Measurements from ENCODE around the gene AOPEP. TPM values are rescaled to one million over a fixed set of nuclear protein-coding genes. Genes with fewer than 3 reads are reported as not detected.

AOPEP gene
- total RNA-seq, 1 donor from 2014 or later: 24.8 TPM

DNA sequence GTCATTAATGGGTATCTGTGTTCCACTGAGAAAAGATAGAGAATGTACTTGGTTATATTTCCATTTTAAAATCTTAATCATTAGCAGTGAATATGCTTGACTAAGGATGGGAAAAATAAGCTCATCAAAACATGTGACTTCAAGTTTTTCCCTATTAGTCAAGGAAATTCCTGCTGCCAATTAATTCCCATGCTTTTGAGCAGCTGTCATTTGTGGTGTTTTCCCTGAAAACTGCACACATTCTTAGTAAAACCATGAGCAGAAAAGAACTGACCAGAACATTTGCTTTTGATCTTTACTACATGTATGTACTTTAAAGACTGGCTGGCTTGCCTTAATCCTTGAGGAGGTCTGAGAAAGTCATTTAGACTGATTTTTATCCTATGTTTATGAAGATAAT lies 75.2 kb downstream of the AOPEP start:
- no peak overlapping the region for H3K27ac Mint-ChIP-seq (ENCODE audit: unreplicated experiment)

DNA sequence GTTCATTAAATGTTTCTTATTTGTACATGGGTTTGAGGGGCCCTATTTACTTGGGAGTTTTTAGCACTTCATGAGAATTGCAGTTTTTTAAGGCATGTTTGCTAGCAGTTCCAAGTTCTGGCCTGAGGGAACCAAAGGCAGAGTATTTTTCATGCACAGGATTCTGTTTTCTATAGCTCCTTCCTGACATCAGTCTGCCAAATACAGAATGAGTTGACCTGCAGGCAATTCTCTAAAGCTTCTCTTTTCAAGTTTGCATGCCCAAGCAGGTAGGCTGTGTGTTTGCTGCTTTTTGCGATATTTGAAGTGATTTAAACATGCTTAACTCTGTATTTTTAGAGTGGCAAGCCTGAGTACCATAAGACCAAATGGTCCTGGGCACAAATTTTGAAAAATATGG lies 75.8 kb downstream of the AOPEP start:
- H3K9me3 Mint-ChIP-seq: no peaks in the 10 kb centered on the region
- no peak overlapping the region for H3K27ac Mint-ChIP-seq (ENCODE audit: unreplicated experiment)
- TF ChIP-seq CTCF (conservative IDR thresholded peaks at IDR 0.05): no peak
- H3K36me3 Mint-ChIP-seq (ENCODE audit: low read depth): peaks cover 8% of the 10 kb centered on the region
- H3K27me3 Mint-ChIP-seq (ENCODE audit: low read depth): no peaks in the 10 kb centered on the region
- H3K4me1 Mint-ChIP-seq: peaks cover 39% of the 10 kb centered on the region
- H3K4me3 Mint-ChIP-seq: no peak overlapping the region
- no peak for DNase-seq (ENCODE audit: low read depth, low spot score)

More for the DNA sequence above, 75.2 kb downstream of the AOPEP start:
- no peak for DNase-seq (ENCODE audit: low read depth, low spot score)
- Mint-ChIP-seq H3K9me3 (no peaks in the 10 kb centered on the region), H3K4me3 (no peak overlapping the region), H3K4me1 (peaks cover 39% of the 10 kb centered on the region), H3K36me3 (ENCODE audit: low read depth) (peaks cover 7% of the 10 kb centered on the region), H3K27me3 (ENCODE audit: low read depth) (no peaks in the 10 kb centered on the region)
- TF ChIP-seq CTCF (conservative IDR thresholded peaks at IDR 0.05): no peak

- peaks cover 43% of the 10 kb centered on the region for H3K4me1 Mint-ChIP-seq
- peaks cover 11% of the 10 kb centered on the region for H3K36me3 Mint-ChIP-seq (ENCODE audit: low read depth)
Measured at GRCh38 chr9:94802793-94803192, 76.3 kb downstream of the AOPEP start.

GRCh38 chr9:94804316-94804715 lies 77.8 kb downstream of the AOPEP start:
- no peaks in the 10 kb centered on the region for H3K9me3 Mint-ChIP-seq
- peaks cover 14% of the 10 kb centered on the region for H3K36me3 Mint-ChIP-seq (ENCODE audit: low read depth)
- no peak overlapping the region for H3K4me3 Mint-ChIP-seq
- peaks cover 43% of the 10 kb centered on the region for H3K4me1 Mint-ChIP-seq
- H3K27ac Mint-ChIP-seq (ENCODE audit: unreplicated experiment): no peak overlapping the region
- no peak for TF ChIP-seq CTCF (conservative IDR thresholded peaks at IDR 0.05)
- H3K27me3 Mint-ChIP-seq (ENCODE audit: low read depth): no peaks in the 10 kb centered on the region
- no peak for DNase-seq (ENCODE audit: low read depth, low spot score)

More at GRCh38 chr9:94802793-94803192, 76.3 kb downstream of the AOPEP start:
- H3K27ac Mint-ChIP-seq (ENCODE audit: unreplicated experiment): no peak overlapping the region
- DNase-seq (ENCODE audit: low read depth, low spot score): no peak
- no peaks in the 10 kb centered on the region for H3K27me3 Mint-ChIP-seq (ENCODE audit: low read depth)
- no peaks in the 10 kb centered on the region for H3K9me3 Mint-ChIP-seq
- TF ChIP-seq CTCF (conservative IDR thresholded peaks at IDR 0.05): no peak
- no peak overlapping the region for H3K4me3 Mint-ChIP-seq

DNA sequence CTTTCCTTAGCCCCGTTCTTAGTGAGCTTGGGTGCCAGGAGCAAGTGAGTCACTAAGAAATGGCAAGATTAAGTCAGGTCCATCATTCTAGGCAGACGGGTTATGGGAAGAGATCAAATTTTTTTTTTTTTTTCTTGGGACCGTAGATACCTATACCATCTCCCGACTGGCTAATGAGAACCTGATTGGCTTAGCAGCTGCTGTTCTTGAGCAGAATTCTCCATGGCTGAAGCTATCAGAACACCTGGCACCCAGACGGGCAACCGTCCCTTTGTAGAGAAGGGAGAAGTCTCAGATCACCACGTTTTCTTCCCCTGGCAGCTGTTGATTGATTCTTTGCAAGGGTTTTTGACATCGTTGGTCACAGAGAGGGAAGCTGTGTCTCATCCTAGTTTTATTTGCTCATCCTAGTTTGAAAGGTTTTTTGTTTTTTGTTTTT lies 78.6 kb downstream of the AOPEP start:
- Mint-ChIP-seq H3K27ac (ENCODE audit: unreplicated experiment) (no peak overlapping the region), H3K9me3 (no peaks in the 10 kb centered on the region), H3K4me3 (no peak overlapping the region), H3K36me3 (ENCODE audit: low read depth) (peaks cover 14% of the 10 kb centered on the region), H3K27me3 (ENCODE audit: low read depth) (no peaks in the 10 kb centered on the region), H3K4me1 (peaks cover 39% of the 10 kb centered on the region)
- no peak for TF ChIP-seq CTCF (conservative IDR thresholded peaks at IDR 0.05)
- DNase-seq (ENCODE audit: low read depth, low spot score): no peak

DNA sequence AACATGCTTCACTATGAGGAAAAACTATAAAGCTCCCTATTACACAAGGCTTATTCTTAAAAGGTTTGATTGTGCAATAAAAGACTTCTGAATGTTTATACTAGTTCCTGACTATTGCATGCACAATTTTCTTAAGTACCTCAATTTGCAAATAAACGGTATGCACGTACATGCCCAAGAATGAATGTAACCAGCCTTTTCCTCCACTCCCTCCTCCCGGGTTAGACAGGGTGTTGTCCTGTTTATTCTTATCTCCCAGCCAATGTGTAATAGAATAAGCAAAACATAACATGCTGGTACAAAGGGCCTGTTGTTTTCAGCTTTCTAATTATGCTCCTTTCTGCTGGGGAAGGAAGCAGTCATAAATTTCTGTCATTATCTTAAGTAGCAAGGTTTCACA lies 79.1 kb downstream of the AOPEP start:
- no peak for TF ChIP-seq CTCF (conservative IDR thresholded peaks at IDR 0.05)
- H3K27ac Mint-ChIP-seq (ENCODE audit: unreplicated experiment): peak overlapping the region; percentile 28
- no peaks in the 10 kb centered on the region for H3K9me3 Mint-ChIP-seq
- no peak overlapping the region for H3K4me3 Mint-ChIP-seq
- H3K4me1 Mint-ChIP-seq: peaks cover 35% of the 10 kb centered on the region
- peaks cover 14% of the 10 kb centered on the region for H3K36me3 Mint-ChIP-seq (ENCODE audit: low read depth)
- no peaks in the 10 kb centered on the region for H3K27me3 Mint-ChIP-seq (ENCODE audit: low read depth)
- no peak for DNase-seq (ENCODE audit: low read depth, low spot score)
